GM12891 (cell line): Measurements from ENCODE around the gene METTL21A.

Source experiments
- DNase-seq: peaks from one replicate; pipeline ENCODE4 v3.0.0; 2011; ENCODE audit warnings: low spot score; ENCODE audit not compliant: insufficient read length
- FAIRE-seq: peaks from 2 replicates; lab custom pipeline; 2011; peaks lifted over from hg19 to GRCh38; lab: Jason Lieb, UNC
- PAX5 ChIP-seq: IDR thresholded peaks from 2 replicates; pipeline ENCODE4 v1.6.1; 2011; ENCODE audit warnings: low read length, moderate library complexity, mild to moderate bottlenecking; ENCODE audit not compliant: insufficient read depth, severe bottlenecking
- POLR2A ChIP-seq: IDR thresholded peaks from 2 replicates; pipeline ENCODE4 v1.6.1; 2011; ENCODE audit warnings: low read depth, low read length, control low read depth
- POLR2AphosphoS5 ChIP-seq: IDR thresholded peaks from 2 replicates; pipeline ENCODE4 v1.6.1; 2011; ENCODE audit warnings: low read depth, low read length, control low read depth
- POU2F2 ChIP-seq: IDR thresholded peaks from 2 replicates; pipeline ENCODE4 v1.6.1; 2011; ENCODE audit warnings: low read depth, mild to moderate bottlenecking, control low read depth, low read length, moderate library complexity
- SPI1 ChIP-seq: IDR thresholded peaks from 2 replicates; pipeline ENCODE4 v1.6.1; 2011; ENCODE audit warnings: low read depth, low read length, control low read depth
- TAF1 ChIP-seq: IDR thresholded peaks from 2 replicates; pipeline ENCODE4 v1.6.1; 2011; ENCODE audit warnings: low read depth, low read length, control low read depth

Gene METTL21A

DNA sequence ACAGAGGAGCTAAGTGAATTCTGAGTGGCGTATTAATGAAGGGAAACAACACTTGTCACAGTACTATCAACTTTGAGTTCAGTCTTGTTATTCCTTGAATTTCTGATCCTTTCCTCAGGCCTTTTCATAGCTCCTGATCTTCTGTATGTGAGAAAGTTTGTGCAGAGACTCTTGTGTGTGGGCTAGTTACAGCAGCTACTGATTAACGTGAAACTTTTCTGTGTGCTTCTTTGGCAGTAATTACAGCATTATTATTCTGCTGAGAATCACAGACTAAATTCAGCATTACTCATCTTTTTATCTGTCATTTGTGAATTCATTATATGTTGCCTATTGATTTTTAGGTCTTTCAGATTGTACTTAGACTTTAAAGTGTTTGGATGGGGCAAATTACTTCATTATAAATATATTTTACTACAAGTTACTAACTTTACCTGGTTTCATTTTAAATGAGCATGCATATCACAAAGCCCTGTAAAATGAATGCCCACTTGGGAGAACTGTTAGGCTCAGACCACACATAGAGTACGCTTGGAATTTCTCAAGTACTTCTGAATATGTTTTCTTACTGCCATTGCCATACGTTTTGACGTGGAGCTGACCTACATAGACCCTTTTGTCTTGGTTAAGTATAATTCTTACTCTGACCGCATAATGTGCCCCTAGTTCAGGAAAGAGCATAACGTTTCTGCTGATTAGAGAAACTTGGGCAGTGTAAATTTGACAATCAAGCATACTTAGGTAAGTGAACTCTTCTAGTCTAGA lies 59.3 kb downstream of the METTL21A start:
- no peak for FAIRE-seq
- no peak for TF ChIP-seq POU2F2
- no peak for TF ChIP-seq SPI1
- TF ChIP-seq PAX5 = no peak
- no peak for TF ChIP-seq POLR2AphosphoS5
- TF ChIP-seq POLR2A = no peak
- TF ChIP-seq TAF1 = no peak
- no peak for DNase-seq
